ENCODE data around the gene CPSF2. TPM values are rescaled to one million over a fixed set of nuclear protein-coding genes. Genes with fewer than 3 reads are reported as not detected.

Gene CPSF2
- total RNA-seq, 4 donors from 2014 or later: 34.1 to 55.8 (median 43.7) TPM

DNA sequence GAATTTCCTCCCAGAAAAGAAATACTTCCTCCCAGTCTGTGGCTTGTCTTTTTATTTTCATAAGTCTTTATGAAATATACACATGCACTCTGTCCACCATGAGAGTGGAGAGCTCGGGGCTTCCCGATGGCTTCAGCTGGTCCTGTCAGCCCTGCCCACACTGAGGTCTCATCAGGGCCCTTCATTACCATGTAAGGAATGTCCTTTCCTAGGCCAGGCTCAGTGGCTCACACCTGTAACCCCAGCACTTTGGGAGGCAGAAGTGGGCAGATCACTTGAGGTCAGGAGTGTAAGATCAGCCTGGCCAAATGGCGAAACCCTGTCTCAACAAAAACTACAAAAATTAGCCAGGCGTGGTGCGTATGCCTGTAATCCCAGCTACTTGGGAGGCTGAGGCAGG lies 77.0 kb downstream of the CPSF2 start:
- no peak for DNase-seq
- TF ChIP-seq CTCF (IDR thresholded peaks at IDR 0.05) (no peak), POLR2A (IDR thresholded peaks at IDR 0.05) (no peak)
- H3K36me3 ChIP-seq: no peaks in the 10 kb centered on the region
- intact Hi-C loops (cut with DNase I): no loop called here
- no peak overlapping the region for H3K4me3 ChIP-seq (replicated peaks in 1 of 3)
- H3K27ac ChIP-seq: no peak overlapping the region
- H3K9me3 ChIP-seq: no peaks in the 10 kb centered on the region
- 61 to 63% methylated on average over 5 of the region's 5 CpGs for WGBS, 2 donors
- no peaks in the 10 kb centered on the region for H3K27me3 ChIP-seq
- no peaks in the 10 kb centered on the region for H3K4me1 ChIP-seq

GRCh38 chr14:92199763-92200162 lies 78.0 kb downstream of the CPSF2 start:
- Histone ChIP-seq H3K27ac (no peak overlapping the region), H3K27me3 (no peaks in the 10 kb centered on the region), H3K9me3 (no peaks in the 10 kb centered on the region), H3K36me3 (no peaks in the 10 kb centered on the region), H3K4me1 (no peaks in the 10 kb centered on the region), H3K4me3 (replicated peaks in 1 of 3) (no peak overlapping the region)
- intact Hi-C loops (cut with DNase I): no loop called here
- DNase-seq: no peak
- 47 to 49% methylated on average over 6 of the region's 6 CpGs for WGBS, 2 donors
- TF ChIP-seq POLR2A (IDR thresholded peaks at IDR 0.05) (no peak), CTCF (IDR thresholded peaks at IDR 0.05) (no peak)

- Histone ChIP-seq H3K9me3 (no peaks in the 10 kb centered on the region), H3K36me3 (no peaks in the 10 kb centered on the region), H3K27ac (no peak overlapping the region), H3K4me1 (no peaks in the 10 kb centered on the region), H3K4me3 (replicated peaks in 1 of 3) (no peak overlapping the region), H3K27me3 (no peaks in the 10 kb centered on the region)
- 77 to 79% methylated on average over 7 of the region's 7 CpGs for WGBS, 2 donors
- TF ChIP-seq POLR2A (IDR thresholded peaks at IDR 0.05) (no peak), CTCF (IDR thresholded peaks at IDR 0.05) (no peak)
- intact Hi-C loops (cut with DNase I): no loop called here
- no peak for DNase-seq
These were observed 81.3 kb downstream of the CPSF2 start for GRCh38 chr14:92203116-92203515.

DNA sequence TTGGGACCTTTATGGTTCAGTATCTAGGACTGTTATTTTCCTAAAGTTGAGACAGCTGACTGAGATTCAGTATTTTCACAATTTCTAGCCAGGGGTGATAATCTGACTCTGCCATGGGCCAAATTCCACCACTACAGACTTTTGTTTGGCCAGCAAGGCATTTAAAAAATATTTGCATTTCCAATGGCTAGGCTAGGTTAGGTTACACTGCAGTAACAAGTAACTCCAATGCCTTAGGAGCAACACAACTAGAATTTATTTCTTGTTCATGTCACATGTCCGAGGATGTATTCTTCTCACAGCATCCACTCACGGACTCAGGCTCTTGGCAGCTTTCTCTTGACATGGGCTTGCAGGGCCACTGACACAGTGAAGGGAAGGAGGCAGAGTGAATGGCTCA lies 83.0 kb downstream of the CPSF2 start:
- Histone ChIP-seq H3K27me3 (no peaks in the 10 kb centered on the region), H3K4me3 (replicated peaks in 1 of 3) (no peak overlapping the region), H3K36me3 (no peaks in the 10 kb centered on the region), H3K4me1 (no peaks in the 10 kb centered on the region), H3K27ac (no peak overlapping the region), H3K9me3 (no peaks in the 10 kb centered on the region)
- 85 to 96% methylated on average over 2 of the region's 2 CpGs for WGBS, 2 donors
- TF ChIP-seq POLR2A (IDR thresholded peaks at IDR 0.05): no peak
- no peak for TF ChIP-seq CTCF (IDR thresholded peaks at IDR 0.05)
- no peak for DNase-seq
- intact Hi-C loops (cut with DNase I): no loop called here

- intact Hi-C loops (cut with DNase I): no loop called here
- TF ChIP-seq POLR2A (IDR thresholded peaks at IDR 0.05): no peak
- TF ChIP-seq CTCF (IDR thresholded peaks at IDR 0.05): no peak
- WGBS, 2 donors: 49 to 65% methylated on average over 16 of the region's 17 CpGs
These were observed 85.5 kb downstream of the CPSF2 start for GRCh38 chr14:92207012-92207927.

More at GRCh38 chr14:92207012-92207927, 85.5 kb downstream of the CPSF2 start:
- H3K9me3 ChIP-seq: no peaks in the 10 kb centered on the region
- no peaks in the 10 kb centered on the region for H3K27me3 ChIP-seq
- no peaks in the 10 kb centered on the region for H3K36me3 ChIP-seq
- no peak overlapping the region for H3K27ac ChIP-seq
- no peak overlapping the region for H3K4me3 ChIP-seq (replicated peaks in 1 of 3)
- no peaks in the 10 kb centered on the region for H3K4me1 ChIP-seq
- no peak for DNase-seq

Data from thyroid gland (tissue), 4 donors.